VCaP (cell line): ENCODE results near the gene ELN.

Experiments
- H3K27ac ChIP-seq: fragments of 450-650 bp; 2 replicates; pipeline ENCODE4 v1.5.1; 2017
- TF ChIP-seq, protein P1 (sequence below): fragments of 450-650 bp; conservative IDR thresholded peaks from 2 replicates; pipeline ENCODE4 v1.5.1; 2017; ENCODE audit warnings: mild to moderate bottlenecking, moderate library complexity

The ELN gene

GRCh38 chr7:74031403-74032190 lies 3.6 kb downstream of the ELN start:
- TF ChIP-seq, protein P1, sequence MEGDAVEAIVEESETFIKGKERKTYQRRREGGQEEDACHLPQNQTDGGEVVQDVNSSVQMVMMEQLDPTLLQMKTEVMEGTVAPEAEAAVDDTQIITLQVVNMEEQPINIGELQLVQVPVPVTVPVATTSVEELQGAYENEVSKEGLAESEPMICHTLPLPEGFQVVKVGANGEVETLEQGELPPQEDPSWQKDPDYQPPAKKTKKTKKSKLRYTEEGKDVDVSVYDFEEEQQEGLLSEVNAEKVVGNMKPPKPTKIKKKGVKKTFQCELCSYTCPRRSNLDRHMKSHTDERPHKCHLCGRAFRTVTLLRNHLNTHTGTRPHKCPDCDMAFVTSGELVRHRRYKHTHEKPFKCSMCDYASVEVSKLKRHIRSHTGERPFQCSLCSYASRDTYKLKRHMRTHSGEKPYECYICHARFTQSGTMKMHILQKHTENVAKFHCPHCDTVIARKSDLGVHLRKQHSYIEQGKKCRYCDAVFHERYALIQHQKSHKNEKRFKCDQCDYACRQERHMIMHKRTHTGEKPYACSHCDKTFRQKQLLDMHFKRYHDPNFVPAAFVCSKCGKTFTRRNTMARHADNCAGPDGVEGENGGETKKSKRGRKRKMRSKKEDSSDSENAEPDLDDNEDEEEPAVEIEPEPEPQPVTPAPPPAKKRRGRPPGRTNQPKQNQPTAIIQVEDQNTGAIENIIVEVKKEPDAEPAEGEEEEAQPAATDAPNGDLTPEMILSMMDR: no peak
- no peak overlapping the region for H3K27ac ChIP-seq

GRCh38 chr7:74032191-74032490 lies 4.2 kb downstream of the ELN start:
- H3K27ac ChIP-seq: no peak overlapping the region
- TF ChIP-seq, protein P1: no peak

DNA sequence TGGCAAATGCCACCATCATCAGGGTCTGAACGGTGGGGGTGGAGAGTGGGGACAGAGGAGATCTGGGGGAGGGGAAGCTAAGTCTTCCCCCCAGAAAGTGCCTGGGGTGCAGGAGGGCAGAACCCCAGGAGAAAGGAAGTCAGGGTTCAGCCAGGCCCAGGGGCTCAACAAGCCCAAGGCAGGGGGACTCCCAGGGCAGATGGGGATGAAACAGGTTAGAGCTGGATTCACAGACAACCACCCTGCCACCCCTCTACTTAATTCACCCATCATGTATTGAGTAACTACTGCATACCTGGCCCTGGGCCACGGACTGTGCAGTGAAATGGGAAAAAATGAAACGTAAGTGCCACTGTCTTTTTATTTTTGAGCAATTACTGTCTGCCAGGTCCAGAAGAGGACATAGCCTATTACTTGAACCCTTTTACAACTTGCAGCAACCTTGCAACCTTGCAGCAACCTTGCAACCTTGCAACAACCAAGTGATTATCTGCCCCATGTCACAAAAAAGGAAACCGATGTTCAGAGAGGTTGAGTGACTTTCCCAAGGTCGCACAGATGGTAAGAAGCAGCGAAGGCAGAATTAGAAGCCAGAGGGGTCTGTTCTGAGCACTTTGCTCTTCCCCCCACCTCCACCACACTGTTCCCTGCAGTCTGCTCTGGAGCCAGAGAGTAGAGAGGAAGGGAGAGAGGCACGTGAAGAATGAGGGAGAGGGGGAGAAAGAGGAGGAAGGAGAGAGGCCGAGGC lies 4.8 kb downstream of the ELN start:
- TF ChIP-seq, protein P1: no peak
- H3K27ac ChIP-seq: no peak overlapping the region

DNA sequence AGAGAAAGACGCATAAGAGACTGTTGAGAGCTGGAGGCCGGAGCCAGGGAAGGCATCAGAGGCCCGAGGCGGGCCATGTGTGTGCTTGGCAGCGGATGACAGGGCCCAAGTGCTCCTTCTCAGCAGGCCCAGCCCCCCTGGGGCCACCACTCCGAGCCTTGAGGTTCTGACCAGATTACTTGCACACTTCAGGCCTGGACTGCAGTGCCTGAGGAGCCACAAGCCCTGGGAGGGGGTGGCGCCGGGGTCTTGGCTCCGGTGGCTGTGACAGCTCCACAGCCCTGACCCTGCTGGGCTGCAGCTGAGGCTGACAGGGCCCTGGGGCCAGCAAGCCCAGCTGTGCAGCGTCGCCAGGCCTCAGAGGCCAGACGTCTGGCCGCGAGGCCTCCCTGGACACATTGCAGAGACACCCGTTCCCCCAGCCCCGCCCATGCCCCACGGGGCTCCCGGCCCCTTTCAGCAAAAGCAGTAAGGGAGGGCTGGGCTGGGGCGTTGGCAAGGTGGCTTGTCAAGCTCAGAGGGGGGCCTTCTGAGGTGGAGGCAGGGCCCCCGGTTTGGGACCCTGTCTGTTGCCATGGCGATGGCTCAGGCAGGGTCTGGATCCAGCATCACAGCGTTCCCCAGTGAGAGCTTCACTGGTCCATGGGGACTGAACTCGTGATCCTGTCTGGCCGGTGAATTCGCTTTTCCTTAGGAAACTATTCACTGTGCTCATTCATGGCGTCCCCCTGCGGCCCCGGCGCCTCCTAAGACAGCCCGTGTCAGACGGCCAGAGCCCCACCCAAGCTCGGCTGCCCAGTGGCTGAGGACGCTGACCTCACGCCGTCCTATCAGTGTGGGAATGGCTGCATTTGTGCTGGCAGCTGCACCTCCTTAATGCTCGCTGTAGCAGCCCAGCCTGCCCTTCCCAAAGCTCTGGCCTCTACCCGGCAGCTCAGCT lies 5.7 kb downstream of the ELN start:
- no peak overlapping the region for H3K27ac ChIP-seq
- TF ChIP-seq, protein P1: no peak

DNA sequence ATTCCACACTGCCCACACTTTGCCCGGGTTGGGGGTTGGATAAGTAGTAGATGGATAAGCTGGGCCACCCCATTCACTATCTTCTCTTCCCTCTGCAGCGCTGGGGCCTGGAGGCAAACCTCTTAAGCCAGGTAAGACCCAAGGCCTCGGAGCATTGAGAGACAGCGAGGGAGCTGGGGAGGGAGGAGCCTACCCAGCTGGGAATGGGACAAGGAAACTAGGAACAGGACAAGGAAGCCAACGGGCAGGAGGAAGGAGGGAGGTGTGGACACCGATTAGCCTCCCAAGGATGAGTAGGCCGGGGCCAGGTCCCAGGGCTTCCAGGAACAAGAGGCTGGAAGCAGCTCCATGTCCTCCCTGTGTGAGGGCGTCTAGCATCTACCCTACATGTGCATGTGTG lies 9.6 kb downstream of the ELN start:
- TF ChIP-seq, protein P1: no peak
- no peak overlapping the region for H3K27ac ChIP-seq

GRCh38 chr7:74038194-74038961 lies 10.4 kb downstream of the ELN start:
- TF ChIP-seq, protein P1: no peak
- no peak overlapping the region for H3K27ac ChIP-seq
